NB4 (cell line): ENCODE results near the gene YWHAE.

Experiments used
- DNase-seq: peaks from one replicate; pipeline ENCODE4 v3.0.0; 2010; ENCODE audit warnings: low read depth
- H3K4me3 ChIP-seq: one replicate; pipeline ENCODE4 v1.5.1; 2011; ENCODE audit warnings: mild to moderate bottlenecking, low read depth, low read length, moderate library complexity
- CTCF ChIP-seq: IDR thresholded peaks from one replicate; pipeline ENCODE4 v1.5.1; 2012; ENCODE audit warnings: low read depth, low read length
- MAX ChIP-seq: IDR thresholded peaks from 2 replicates; pipeline ENCODE4 v1.6.1; 2011; ENCODE audit warnings: low read depth, low read length
- MYC ChIP-seq: IDR thresholded peaks from 2 replicates; pipeline ENCODE4 v1.6.1; 2011; ENCODE audit warnings: low read depth, low read length
- POLR2A ChIP-seq: IDR thresholded peaks from 2 replicates; pipeline ENCODE4 v1.6.1; 2011; ENCODE audit warnings: mild to moderate bottlenecking; ENCODE audit not compliant: insufficient read length; ENCODE audit errors: extremely low read depth

YWHAE gene

GRCh38 chr17:1304962-1305563, 95.0 kb downstream of the YWHAE start:
- DNase-seq = no peak
- TF ChIP-seq POLR2A (no peak), MAX (no peak), MYC (no peak), CTCF (no peak)
- H3K4me3 ChIP-seq = no peak overlapping the region

GRCh38 chr17:1304522-1304921, 95.5 kb downstream of the YWHAE start:
- no peak for TF ChIP-seq MAX
- no peak for TF ChIP-seq MYC
- TF ChIP-seq POLR2A = no peak
- TF ChIP-seq CTCF = no peak

GRCh38 chr17:1302761-1303160, 97.3 kb downstream of the YWHAE start:
- no peak for TF ChIP-seq CTCF
- no peak for TF ChIP-seq MAX
- no peak for DNase-seq
- no peak overlapping the region for H3K4me3 ChIP-seq

More at GRCh38 chr17:1304522-1304921, 95.5 kb downstream of the YWHAE start:
- no peak overlapping the region for H3K4me3 ChIP-seq
- DNase-seq = no peak

GRCh38 chr17:1301546-1301945, 98.5 kb downstream of the YWHAE start:
- no peak for DNase-seq
- H3K4me3 ChIP-seq = no peak overlapping the region
- no peak for TF ChIP-seq MAX
- TF ChIP-seq POLR2A = no peak
- TF ChIP-seq CTCF = no peak
- TF ChIP-seq MYC = no peak

- no peak for TF ChIP-seq MYC
- DNase-seq = no peak
- H3K4me3 ChIP-seq = no peak overlapping the region
Observed at GRCh38 chr17:1300371-1300905, 99.6 kb downstream of the YWHAE start.

- no peak for TF ChIP-seq MAX
- no peak for TF ChIP-seq MYC
- TF ChIP-seq CTCF = no peak
- TF ChIP-seq POLR2A = no peak
- no peak for DNase-seq
- H3K4me3 ChIP-seq = no peak overlapping the region
Observed at GRCh38 chr17:1299552-1300370, 100.3 kb downstream of the YWHAE start.
